Mesenchymal stem cell (in vitro differentiated cells and primary cell): ENCODE data around the gene VSTM1.

Experiments
- DNase-seq: peaks from one replicate; pipeline ENCODE4 v3.0.0-alpha.2; 2013
- H2AFZ ChIP-seq: one replicate; pipeline ENCODE4 v1.6.1; 2013; ENCODE audit warnings: low read depth, mild to moderate bottlenecking, control low read depth, inconsistent platforms, low read length, moderate library complexity
- H2AK5ac ChIP-seq: 2 replicates; pipeline ENCODE4 v1.6.1; 2013; ENCODE audit warnings: low read length, moderate library complexity, mild to moderate bottlenecking, inconsistent platforms; ENCODE audit not compliant: severe bottlenecking
- H2BK120ac ChIP-seq: one replicate; pipeline ENCODE4 v1.6.1; 2013; ENCODE audit warnings: low read depth, mild to moderate bottlenecking, inconsistent platforms, low read length, moderate library complexity
- H2BK12ac ChIP-seq, 2 experiments: one replicate each; pipeline ENCODE4 v1.6.1; 2013; ENCODE audit warnings: inconsistent platforms in 2 of 2, low read length in 2 of 2, mild to moderate bottlenecking in 2 of 2, moderate library complexity in 2 of 2, control low read depth in 1 of 2
- H2BK15ac ChIP-seq: one replicate; pipeline ENCODE4 v1.6.1; 2013; ENCODE audit warnings: mild to moderate bottlenecking, low read depth, inconsistent platforms; ENCODE audit not compliant: poor library complexity, severe bottlenecking
- H2BK5ac ChIP-seq: 2 replicates; pipeline ENCODE4 v1.6.1; 2013; ENCODE audit warnings: low read depth, mild to moderate bottlenecking, low read length, control low read depth, inconsistent platforms; ENCODE audit not compliant: poor library complexity, severe bottlenecking
- H3K14ac ChIP-seq, 2 experiments: one replicate each; pipeline ENCODE4 v1.6.1; 2013; ENCODE audit warnings: inconsistent platforms in 2 of 2, low read length in 2 of 2, control low read depth in 1 of 2, mild to moderate bottlenecking in 1 of 2, moderate library complexity in 1 of 2
- H3K18ac ChIP-seq, 2 experiments: one replicate each; pipeline ENCODE4 v1.6.1; 2013; ENCODE audit warnings: inconsistent platforms in 2 of 2, low read length in 2 of 2, control low read depth in 1 of 2, low read depth in 1 of 2, mild to moderate bottlenecking in 1 of 2
- H3K23ac ChIP-seq, 2 experiments: one replicate each; pipeline ENCODE4 v1.6.1; 2013; ENCODE audit warnings: inconsistent platforms in 2 of 2, low read length in 2 of 2, mild to moderate bottlenecking in 2 of 2, moderate library complexity in 2 of 2, control low read depth in 1 of 2
- H3K27ac ChIP-seq: 2 replicates; pipeline ENCODE4 v1.5.1; 2013; ENCODE audit warnings: mild to moderate bottlenecking, moderate library complexity, low read length, control low read depth, inconsistent platforms; ENCODE audit not compliant: poor library complexity, severe bottlenecking
- H3K27me3 ChIP-seq, 2 experiments: 2 replicates each; pipeline versions ENCODE4 v1.6.1 to v1.7.0; 2013; ENCODE audit warnings: low read length in 2 of 2, mild to moderate bottlenecking in 2 of 2, moderate library complexity in 2 of 2, control low read depth in 1 of 2, inconsistent platforms in 1 of 2; ENCODE audit not compliant: control insufficient read depth in 1 of 2, insufficient read depth in 1 of 2
- H3K36me3 ChIP-seq, 2 experiments: 2 replicates each; pipeline versions ENCODE4 v1.6.1 to v1.7.0; 2013; ENCODE audit warnings: low read length in 2 of 2, control low read depth in 1 of 2, inconsistent platforms in 1 of 2, low read depth in 1 of 2, mild to moderate bottlenecking in 1 of 2; ENCODE audit not compliant: insufficient read depth in 2 of 2, control insufficient read depth in 1 of 2
- H3K4ac ChIP-seq, 2 experiments: one replicate each; pipeline ENCODE4 v1.6.1; 2013; ENCODE audit warnings: inconsistent platforms in 2 of 2, low read length in 2 of 2, mild to moderate bottlenecking in 2 of 2, moderate library complexity in 2 of 2, control low read depth in 1 of 2, low read depth in 1 of 2
- H3K4me1 ChIP-seq: 2 replicates; pipeline ENCODE4 v1.6.1; 2013; ENCODE audit warnings: low read depth, low read length, control low read depth; ENCODE audit not compliant: control insufficient read depth, insufficient read depth
- H3K4me2 ChIP-seq: 2 replicates; pipeline ENCODE4 v1.6.1; 2013; ENCODE audit warnings: low read length, mild to moderate bottlenecking, inconsistent platforms; ENCODE audit not compliant: poor library complexity, severe bottlenecking
- H3K4me3 ChIP-seq, 2 experiments: 2 replicates each; pipeline versions ENCODE4 v1.5.1 to v1.7.0; 2013; ENCODE audit warnings: low read length in 2 of 2, mild to moderate bottlenecking in 2 of 2, control low read depth in 1 of 2, low read depth in 1 of 2; ENCODE audit not compliant: insufficient read depth in 1 of 2
- H3K79me1 ChIP-seq: replicated peaks from 2 replicates; pipeline ENCODE4 v1.6.1; 2013; ENCODE audit warnings: mild to moderate bottlenecking, control low read depth, low read length, inconsistent platforms; ENCODE audit not compliant: poor library complexity, severe bottlenecking
- H3K9ac ChIP-seq: 2 replicates; pipeline ENCODE4 v1.7.0; 2013; ENCODE audit warnings: mild to moderate bottlenecking, low read length, moderate library complexity
- H3K9me3 ChIP-seq: 2 replicates; pipeline ENCODE4 v1.7.0; 2013; ENCODE audit warnings: mild to moderate bottlenecking, low read length; ENCODE audit not compliant: control insufficient read depth
- H4K8ac ChIP-seq: one replicate; pipeline ENCODE4 v1.6.1; 2013; ENCODE audit warnings: inconsistent platforms, mild to moderate bottlenecking, low read length, moderate library complexity
- H4K91ac ChIP-seq: one replicate; pipeline ENCODE4 v1.6.1; 2013; ENCODE audit warnings: mild to moderate bottlenecking, low read length, inconsistent platforms
- WGBS: methylation state at CpG from one replicate; pipeline ENCODE4 v1.1.7; 2013; ENCODE audit warnings: mixed read lengths; 5-methylcytosine and 5-hydroxymethylcytosine counted together

Gene VSTM1

DNA sequence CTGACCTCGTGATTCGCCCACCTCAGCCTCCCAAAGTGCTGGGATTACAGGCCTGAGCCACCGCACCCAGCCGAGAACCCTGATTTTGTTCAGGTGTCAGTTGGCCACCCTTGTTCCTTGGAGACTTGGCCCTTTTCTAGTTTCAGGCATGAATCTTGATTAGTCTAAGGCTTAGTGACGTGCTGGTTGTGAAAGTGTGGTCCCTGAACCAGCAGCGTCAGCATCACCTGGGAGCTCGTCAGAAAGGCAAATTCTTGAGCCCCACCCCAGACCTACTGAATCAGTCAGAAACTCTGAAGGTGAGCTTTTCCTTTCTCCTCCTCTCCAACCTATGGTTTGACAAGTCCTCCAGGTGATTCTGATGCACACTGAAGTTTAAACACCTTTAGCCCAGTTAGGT lies 37.0 kb downstream of the VSTM1 start:
- no peak overlapping the region for H2BK12ac ChIP-seq
- no peak overlapping the region for H3K14ac ChIP-seq
- H3K9ac ChIP-seq: no peak overlapping the region
- H3K4me2 ChIP-seq: no peak overlapping the region
- H3K27me3 ChIP-seq: no peaks in the 10 kb centered on the region
- no peak overlapping the region for H3K27ac ChIP-seq
- H3K4me1 ChIP-seq: no peaks in the 10 kb centered on the region
- no peak overlapping the region for H2AK5ac ChIP-seq
- no peak overlapping the region for H4K8ac ChIP-seq
- no peak overlapping the region for H4K91ac ChIP-seq
- no peak overlapping the region for H2BK15ac ChIP-seq
- H3K4ac ChIP-seq: no peak overlapping the region
- H3K36me3 ChIP-seq: no peaks in the 10 kb centered on the region
- no peak overlapping the region for H2BK5ac ChIP-seq
- H2AFZ ChIP-seq: no peak overlapping the region
- no peak overlapping the region for H2BK120ac ChIP-seq
- H3K23ac ChIP-seq: no peak overlapping the region
- H3K18ac ChIP-seq: no peak overlapping the region
- WGBS: 66% methylated on average over 7 of the region's 7 CpGs
- no peak for DNase-seq
- no peak overlapping the region for H3K4me3 ChIP-seq
- no peaks in the 10 kb centered on the region for H3K9me3 ChIP-seq
- H3K79me1 ChIP-seq: no peaks in the 10 kb centered on the region

DNA sequence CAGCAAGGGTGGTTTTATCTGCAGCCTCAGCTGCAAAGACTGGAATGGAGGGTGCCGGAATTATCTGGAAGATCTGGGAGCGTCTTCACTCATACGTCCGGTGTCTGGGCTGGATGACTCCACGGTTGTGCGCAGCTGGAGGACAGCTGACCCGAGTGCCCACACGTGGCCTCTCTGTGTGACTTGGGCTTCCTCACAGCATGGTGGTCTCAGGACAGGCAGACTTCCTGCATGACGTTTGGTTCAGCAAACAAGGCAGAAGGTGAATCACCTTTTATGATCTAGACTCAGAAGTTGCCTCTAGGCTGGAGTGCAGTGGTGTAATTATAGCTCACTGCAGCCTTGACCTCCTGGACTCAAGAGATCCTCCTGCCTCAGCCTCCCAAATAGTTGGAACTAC lies 39.0 kb downstream of the VSTM1 start:
- Histone ChIP-seq H4K91ac (no peak overlapping the region), H2AK5ac (no peak overlapping the region), H2BK15ac (no peak overlapping the region), H3K9ac (no peak overlapping the region), H3K23ac (no peak overlapping the region), H3K4me3 (no peak overlapping the region), H3K4ac (no peak overlapping the region), H3K9me3 (no peaks in the 10 kb centered on the region), H3K4me2 (no peak overlapping the region), H3K14ac (no peak overlapping the region), H3K4me1 (no peaks in the 10 kb centered on the region), H3K27me3 (no peaks in the 10 kb centered on the region), H2AFZ (no peak overlapping the region), H3K36me3 (no peaks in the 10 kb centered on the region), H4K8ac (no peak overlapping the region), H3K79me1 (no peaks in the 10 kb centered on the region), H3K18ac (no peak overlapping the region), H2BK120ac (no peak overlapping the region), H2BK12ac (no peak overlapping the region), H3K27ac (no peak overlapping the region), H2BK5ac (no peak overlapping the region)
- DNase-seq: no peak
- WGBS: 77% methylated on average over 9 of the region's 9 CpGs

- WGBS: no CpG with 5 or more reads among the region's 3 CpGs
- H4K8ac ChIP-seq: no peak overlapping the region
Observed at GRCh38 chr19:54023191-54023590, 40.5 kb downstream of the VSTM1 start.

DNA sequence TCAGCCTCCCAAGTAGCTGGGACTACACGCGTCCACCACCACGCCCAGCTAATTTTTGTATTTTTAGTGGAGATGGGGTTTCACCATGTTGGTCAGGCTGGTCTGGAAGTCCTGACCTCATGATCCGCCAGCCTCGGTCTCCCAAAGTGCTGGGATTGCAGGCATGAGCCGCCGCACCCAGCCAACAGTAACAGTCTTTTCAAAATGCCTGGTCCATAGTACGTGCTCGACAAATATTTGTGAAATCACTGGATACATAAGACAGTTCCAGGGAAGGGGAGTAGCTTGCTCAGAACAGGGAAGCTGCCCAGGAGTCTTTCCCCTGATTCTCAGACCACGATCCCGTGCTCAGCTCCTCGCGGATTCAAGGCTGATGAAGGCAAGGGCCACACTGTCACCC lies 41.8 kb downstream of the VSTM1 start:
- no peak overlapping the region for H3K4me2 ChIP-seq
- H3K4me3 ChIP-seq: no peak overlapping the region
- no peak overlapping the region for H3K23ac ChIP-seq
- H3K27me3 ChIP-seq: no peaks in the 10 kb centered on the region
- H3K36me3 ChIP-seq: no peaks in the 10 kb centered on the region
- H2AFZ ChIP-seq: no peak overlapping the region
- no peak overlapping the region for H4K91ac ChIP-seq
- no peaks in the 10 kb centered on the region for H3K4me1 ChIP-seq
- peaks cover 4% of the 10 kb centered on the region for H3K9me3 ChIP-seq
- H3K79me1 ChIP-seq: no peaks in the 10 kb centered on the region
- no peak overlapping the region for H2AK5ac ChIP-seq
- H2BK15ac ChIP-seq: no peak overlapping the region
- 92% methylated on average over 13 of the region's 13 CpGs for WGBS
- no peak overlapping the region for H3K27ac ChIP-seq
- H3K9ac ChIP-seq: no peak overlapping the region
- H3K18ac ChIP-seq: no peak overlapping the region
- no peak overlapping the region for H3K4ac ChIP-seq
- no peak overlapping the region for H2BK120ac ChIP-seq
- DNase-seq: no peak
- H4K8ac ChIP-seq: no peak overlapping the region
- no peak overlapping the region for H2BK12ac ChIP-seq
- no peak overlapping the region for H3K14ac ChIP-seq
- H2BK5ac ChIP-seq: no peak overlapping the region

More at GRCh38 chr19:54023191-54023590, 40.5 kb downstream of the VSTM1 start:
- H2BK15ac ChIP-seq: no peak overlapping the region
- H2BK120ac ChIP-seq: no peak overlapping the region
- H2AFZ ChIP-seq: no peak overlapping the region
- no peak overlapping the region for H3K4ac ChIP-seq
- H2AK5ac ChIP-seq: no peak overlapping the region
- no peak overlapping the region for H3K9ac ChIP-seq
- H2BK12ac ChIP-seq: no peak overlapping the region
- H3K9me3 ChIP-seq: no peaks in the 10 kb centered on the region
- no peaks in the 10 kb centered on the region for H3K4me1 ChIP-seq
- DNase-seq: no peak
- no peak overlapping the region for H3K4me3 ChIP-seq
- H3K14ac ChIP-seq: no peak overlapping the region
- no peak overlapping the region for H3K23ac ChIP-seq
- H2BK5ac ChIP-seq: no peak overlapping the region
- H3K36me3 ChIP-seq: no peaks in the 10 kb centered on the region
- H3K79me1 ChIP-seq: no peaks in the 10 kb centered on the region
- H3K27me3 ChIP-seq: no peaks in the 10 kb centered on the region
- H3K4me2 ChIP-seq: no peak overlapping the region
- no peak overlapping the region for H3K18ac ChIP-seq
- no peak overlapping the region for H4K91ac ChIP-seq
- H3K27ac ChIP-seq: no peak overlapping the region
